Adrenal gland (tissue), 12 donors: ENCODE results near the gene CACNA1C. TPM values are rescaled to one million over a fixed set of nuclear protein-coding genes. Genes with fewer than 3 reads are reported as not detected.

Experiments used
- DNase-seq, 7 donors: peaks; one replicate each; pipeline ENCODE4 v3.0.0-alpha.2; 2019 to 2020
- H3K27ac ChIP-seq, 5 donors: fragments of 200-600 bp; sonication (generic) in 4 of 5; 1 replicate in 3 of 5; 2 replicates in 2 of 5; pipeline versions ENCODE4 v1.5.1 to v1.8.0; 2016 to 2020; ENCODE audit warnings: mild to moderate bottlenecking in 1 of 5
- H3K27me3 ChIP-seq: fragments of 200-600 bp; 2 replicates; pipeline ENCODE4 v1.8.0; 2021
- H3K36me3 ChIP-seq, 2 donors: fragments of 200-600 bp; replicated peaks in 1 of 2; 1 replicate in 1 of 2; 2 replicates in 1 of 2; pipeline versions ENCODE4 v1.5.1 to v1.8.0; 2018 to 2022
- H3K4me1 ChIP-seq, 2 donors: fragments of 200-600 bp; replicated peaks in 1 of 2; 1 replicate in 1 of 2; 2 replicates in 1 of 2; pipeline versions ENCODE4 v1.5.1 to v1.8.0; 2018 to 2021
- H3K4me3 ChIP-seq, 4 donors: fragments of 200-600 bp; sonication (generic) in 3 of 4; one replicate each; pipeline ENCODE4 v1.5.1; 2016 to 2018
- H3K9me3 ChIP-seq, 3 donors: fragments of 200-600 bp; sonication (generic) in 1 of 3; replicated peaks in 1 of 3; 1 replicate in 2 of 3; 2 replicates in 1 of 3; pipeline versions ENCODE4 v1.5.1 to v1.8.0; 2016 to 2021
- CTCF ChIP-seq, 6 experiments: fragments of 450-650 bp in 4 of 6; fragments of 200-600 bp in 2 of 6; sonication (generic) in 1 of 6; IDR thresholded peaks; 1 replicate in 5 of 6; 2 replicates in 1 of 6; pipeline versions ENCODE4 v1.5.1 to v1.8.0; 2016 to 2021; ENCODE audit warnings: antibody characterized with exemption in 6 of 6, mild to moderate bottlenecking in 2 of 6, moderate library complexity in 1 of 6
- POLR2A ChIP-seq, 2 donors: fragments of 450-650 bp; IDR thresholded peaks; one replicate each; pipeline ENCODE4 v1.6.1; 2017; ENCODE audit warnings: antibody characterized with exemption in 2 of 2, mild to moderate bottlenecking in 2 of 2, moderate library complexity in 1 of 2
- WGBS, 4 donors: extraction: QIAGEN DNeasy Blood & Tissue Kit in 2 of 4; methylation state at CpG; one replicate each; pipeline versions ENCODE4 v1.1.5 to v1.1.7; 2013 to 2017; 5-methylcytosine and 5-hydroxymethylcytosine counted together
- intact Hi-C, 2 donors: fragments of 100-400 bp; cut with DNase I; formaldehyde crosslinking; loops; one replicate each; pipeline versions ENCODE4 v1.14.1 to v1.15.0; 2022 to 2023
- polyA plus RNA-seq, 3 donors: library from polyadenylated mRNA; stranded (reverse); fragments of 200-250 nt in 2 of 3; fragments of 350-450 nt in 1 of 3; fragmentation: Illumina TruSeq in 1 of 3; extraction: RNeasy Lipid Tissue Mini Kit (QIAGEN cat#74804) in 1 of 3; gene quantifications; one replicate each; pipeline ENCODE4 v1.2.3, GENCODE V29; 2013 to 2014
- total RNA-seq, 9 donors: library from RNA; depleted of rRNA in 4 of 9; stranded (reverse); fragments of >200 nt in 4 of 9; fragments of 120-200 nt in 1 of 9; fragmentation: NEBNext Ultra II Directional in 1 of 9; extraction: Animal tissue kit (Norgen Biotek cat#: 25700) in 1 of 9; gene quantifications; one replicate each; pipeline versions ENCODE4 v1.1.0 to v1.2.4, GENCODE V29; 2013 to 2023
- donor health status: healthy with polysubstance abuse.
- donor health status: Bipolar disorder and iron deficiency.
- donor health status: DM: yes; HTN: yes; CAD: no.
- donor health status: DM: no; HTN: no; CAD: no.
- donor health status: DM: no; HTN: no; CAD: no.
- donor health status: DM: yes; HTN: yes; CAD: no.

The CACNA1C gene
- total and polyA plus RNA-seq, 12 donors: 1.4 to 5.8 (median 3.5) TPM

DNA sequence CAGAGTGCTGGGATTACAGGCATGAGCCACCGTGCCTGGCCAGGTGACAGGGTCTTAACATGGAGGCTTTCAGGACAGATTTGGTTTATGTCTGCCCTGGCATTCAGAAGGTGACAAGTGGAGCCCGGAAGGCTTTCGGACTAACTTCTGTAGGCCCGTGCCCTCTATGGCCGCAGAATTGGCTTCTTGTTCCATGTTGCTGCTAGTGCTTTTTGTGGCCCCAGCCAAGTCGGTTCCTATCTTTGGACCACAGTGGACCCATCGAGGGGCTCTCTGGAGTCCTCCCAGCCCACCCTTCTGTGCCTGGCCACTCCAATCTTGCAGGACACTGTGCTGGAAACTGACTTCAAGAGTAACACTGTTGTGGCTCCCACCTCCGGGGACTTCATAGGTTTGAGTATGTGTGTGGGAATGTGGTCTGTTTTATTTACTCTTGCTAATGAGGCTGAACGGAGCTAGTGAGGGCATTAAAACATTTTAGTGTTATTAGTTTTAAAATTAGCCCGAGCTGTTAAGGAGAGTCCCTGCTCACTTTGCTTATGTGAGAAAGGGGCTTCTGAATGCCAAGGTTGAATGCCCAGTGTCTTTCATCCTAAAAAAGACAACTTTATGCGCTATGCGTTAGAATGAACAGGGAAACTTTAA, 245.9 kb downstream of the CACNA1C start:
- H3K4me3 ChIP-seq: no peak overlapping the region
- DNase-seq: no peak
- TF ChIP-seq POLR2A (IDR thresholded peaks at IDR 0.05): no peak
- TF ChIP-seq CTCF (IDR thresholded peaks at IDR 0.05): no peak
- H3K27ac ChIP-seq: no peak overlapping the region
- intact Hi-C loops: no loop called here
- WGBS, 4 donors: 87 to 92% (median 89%) methylated on average over 11 to 12 of the region's 12 CpGs
- no peaks in the 10 kb centered on the region for H3K27me3 ChIP-seq
- peaks cover 0 to 19% of the 10 kb centered on the region in 2 donors for H3K4me1 ChIP-seq
- no peaks in the 10 kb centered on the region for H3K36me3 ChIP-seq
- H3K9me3 ChIP-seq: no peaks in the 10 kb centered on the region

DNA sequence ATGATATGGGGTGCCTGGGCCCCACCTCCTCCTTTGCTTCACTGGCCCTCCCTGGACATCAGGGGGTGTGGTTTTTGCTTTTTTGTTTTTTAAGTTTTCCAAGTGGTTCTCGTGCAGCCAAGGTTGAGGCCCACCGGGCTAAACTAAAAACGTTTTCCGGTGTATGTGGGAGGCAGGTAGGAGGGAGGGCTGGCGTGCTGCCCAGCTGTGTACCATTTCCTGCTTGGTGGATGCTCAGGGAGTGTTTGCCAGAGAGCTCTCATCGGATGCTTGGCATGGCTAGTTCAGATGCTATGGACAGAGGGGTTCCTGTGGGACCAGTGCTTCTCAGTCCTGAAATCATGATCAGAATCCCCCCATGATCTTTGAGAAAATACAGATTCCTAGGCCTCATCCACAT, 246.4 kb downstream of the CACNA1C start:
- DNase-seq: no peak
- H3K4me3 ChIP-seq: no peak overlapping the region
- H3K9me3 ChIP-seq: no peaks in the 10 kb centered on the region
- no peak for TF ChIP-seq CTCF (IDR thresholded peaks at IDR 0.05)
- TF ChIP-seq POLR2A (IDR thresholded peaks at IDR 0.05): no peak
- intact Hi-C loops: no loop called here
- peaks cover 0 to 19% of the 10 kb centered on the region in 2 donors for H3K4me1 ChIP-seq
- no peak overlapping the region for H3K27ac ChIP-seq
- no peaks in the 10 kb centered on the region for H3K27me3 ChIP-seq
- no peaks in the 10 kb centered on the region for H3K36me3 ChIP-seq
- 43 to 55% (median 49%) methylated on average over 6 of the region's 6 CpGs for WGBS, 4 donors

- Histone ChIP-seq H3K27me3 (no peaks in the 10 kb centered on the region), H3K9me3 (no peaks in the 10 kb centered on the region), H3K4me1 (peaks cover 0 to 19% of the 10 kb centered on the region in 2 donors), H3K36me3 (no peaks in the 10 kb centered on the region), H3K4me3 (no peak overlapping the region), H3K27ac (no peak overlapping the region)
- TF ChIP-seq CTCF (IDR thresholded peaks at IDR 0.05): no peak
- TF ChIP-seq POLR2A (IDR thresholded peaks at IDR 0.05): no peak
- DNase-seq: no peak
- intact Hi-C loops: no loop called here
- 95 to 98% (median 97%) methylated on average over 6 of the region's 6 CpGs for WGBS, 4 donors
Measured at GRCh38 chr12:2300168-2300567, 247.4 kb downstream of the CACNA1C start.

- H3K36me3 ChIP-seq: no peaks in the 10 kb centered on the region
- H3K4me1 ChIP-seq: peaks cover 0 to 19% of the 10 kb centered on the region in 2 donors
- DNase-seq: no peak
- TF ChIP-seq POLR2A (IDR thresholded peaks at IDR 0.05) (no peak), CTCF (IDR thresholded peaks at IDR 0.05) (no peak)
- H3K4me3 ChIP-seq: no peak overlapping the region
- no peaks in the 10 kb centered on the region for H3K27me3 ChIP-seq
- H3K27ac ChIP-seq: no peak overlapping the region
- intact Hi-C loops: no loop called here
- H3K9me3 ChIP-seq: no peaks in the 10 kb centered on the region
- 89 to 96% (median 96%) methylated on average over 6 to 11 of the region's 11 CpGs for WGBS, 4 donors
Measured at GRCh38 chr12:2300886-2301285, 248.1 kb downstream of the CACNA1C start.
